GM12878 (cell line): ENCODE data around the gene UTP11. TPM values are rescaled to one million over a fixed set of nuclear protein-coding genes. Genes with fewer than 3 reads are reported as not detected.

Source experiments
- ATAC-seq: fragments of 200-7000 bp; cut with Tn5 transposase; 3 replicates; pipeline ENCODE4 v1.9.1; 2020; ENCODE audit warnings: mild to moderate bottlenecking, moderate library complexity
- BruUV-seq: library from RNA; stranded (reverse); fragments of 400-500 nt; replicated peaks from 2 replicates; lab custom pipeline; 2021; lab: Mats Ljungman, UMichigan
- CTCF ChIA-PET: fragments of 300-600 bp; sonication (Branson Sonifier 250); formaldehyde crosslinking; extraction: SDS; loops from one replicate; lab custom pipeline; 2021; ENCODE audit warnings: inconsistent platforms; lab: Yijun Ruan, JAX
- POLR2A ChIA-PET: fragments of 350-600 bp; formaldehyde crosslinking; extraction: SDS; loops from one replicate; lab custom pipeline; 2021; ENCODE audit warnings: inconsistent platforms; lab: Charles Lee
- RAD21 ChIA-PET: fragments of 300-600 bp; sonication (Branson Sonifier 250); formaldehyde crosslinking; loops from one replicate; lab custom pipeline; 2023; ENCODE audit warnings: antibody characterized with exemption; ENCODE audit not compliant: unreplicated experiment; lab: Charles Lee
- SMC1A ChIA-PET: fragments of 300-600 bp; sonication (Branson Sonifier 250); formaldehyde crosslinking; loops from one replicate; lab custom pipeline; 2023; ENCODE audit not compliant: unreplicated experiment, uncharacterized antibody; lab: Charles Lee
- DNase-seq: peaks from one replicate; pipeline ENCODE4 v3.0.0-alpha.2; 2011; ENCODE audit warnings: low read depth, low spot score
- FAIRE-seq: peaks from 3 replicates; lab custom pipeline; 2011; peaks lifted over from hg19 to GRCh38; lab: Jason Lieb, UNC
- H2AFZ ChIP-seq: 2 replicates; pipeline ENCODE4 v1.6.0; 2011; ENCODE audit warnings: low read depth, low read length, control low read depth; ENCODE audit not compliant: control insufficient read depth
- H3K27ac ChIP-seq: 2 replicates; pipeline ENCODE4 v1.5.1; 2011; ENCODE audit warnings: control low read depth; ENCODE audit not compliant: control insufficient read depth, insufficient read depth
- H3K27me3 ChIP-seq, 2 experiments: replicated peaks in 1 of 2; 2 replicates each; pipeline versions ENCODE4 v1.6.0 to v1.6.1; 2011; ENCODE audit warnings: low read length in 1 of 2; ENCODE audit not compliant: control insufficient read depth in 2 of 2, insufficient read depth in 2 of 2
- H3K36me3 ChIP-seq, 2 experiments: 2 replicates each; pipeline ENCODE4 v1.5.1; 2011; ENCODE audit warnings: low read length in 1 of 2; ENCODE audit not compliant: control insufficient read depth in 2 of 2, insufficient read depth in 2 of 2
- H3K4me1 ChIP-seq: 2 replicates; pipeline ENCODE4 v1.6.1; 2011; ENCODE audit warnings: mild to moderate bottlenecking, low read length, moderate library complexity, mixed read lengths; ENCODE audit not compliant: control insufficient read depth, insufficient read depth
- H3K4me2 ChIP-seq: 2 replicates; pipeline ENCODE4 v1.6.0; 2011; ENCODE audit warnings: control low read depth; ENCODE audit not compliant: control insufficient read depth, insufficient read depth
- H3K4me3 ChIP-seq: fragments of 200-600 bp; sonication (generic); 2 replicates; pipeline ENCODE4 v1.5.1; 2016
- H3K79me2 ChIP-seq: 2 replicates; pipeline ENCODE4 v1.6.0; 2011; ENCODE audit warnings: low read length; ENCODE audit not compliant: control insufficient read depth, insufficient read depth
- H3K9ac ChIP-seq: 2 replicates; pipeline ENCODE4 v1.8.0; 2011; ENCODE audit warnings: low read length, control low read depth, mixed read lengths; ENCODE audit not compliant: control insufficient read depth, insufficient read depth
- H3K9me3 ChIP-seq: replicated peaks from 3 replicates; pipeline ENCODE4 v1.5.1; 2011; ENCODE audit warnings: mild to moderate bottlenecking, low read length; ENCODE audit not compliant: control insufficient read depth, insufficient read depth
- H4K20me1 ChIP-seq: 2 replicates; pipeline ENCODE4 v1.6.0; 2011; ENCODE audit not compliant: control insufficient read depth, insufficient read depth
- JUND ChIP-seq: IDR thresholded peaks from 2 replicates; pipeline ENCODE4 v1.6.1; 2012; ENCODE audit warnings: low read depth, mild to moderate bottlenecking, low read length, improper control_type of control experiment, moderate library complexity
- TBL1XR1 ChIP-seq: IDR thresholded peaks from 2 replicates; pipeline ENCODE4 v1.6.1; 2012; ENCODE audit warnings: low read depth, low read length, improper control_type of control experiment
- WGBS: methylation state at CpG from one replicate; pipeline ENCODE4 v1.1.6; 2016; ENCODE audit warnings: low lambda C conversion rate; ENCODE audit not compliant: insufficient replicate concordance, insufficient coverage; ENCODE audit errors: missing lambda C conversion rate; 5-methylcytosine and 5-hydroxymethylcytosine counted together
- in situ Hi-C: fragments of 300-500 bp; cut with MboI; formaldehyde crosslinking; loops from 9 replicates; pipeline ENCODE4 v1.14.3; 2018; ENCODE audit warnings: mixed read lengths
- intact Hi-C: fragments of 100-400 bp; cut with micrococcal nuclease; formaldehyde crosslinking; loops from one replicate; pipeline ENCODE4 v1.14.2; 2022; ENCODE audit not compliant: unreplicated experiment
- polyA plus RNA-seq, 11 experiments: library from polyadenylated mRNA; depleted of rRNA in 4 of 11; unstranded in 6 of 11; stranded (reverse) in 5 of 11; fragments of >200 nt; fragmentation: Nextera tagmentation in 4 of 11; fragmentation: Illumina TruSeq in 1 of 11; extraction: Ambion mirVana in 4 of 11; extraction: Trizol in 1 of 11; gene quantifications; 1 replicate in 1 of 11; 2 replicates in 10 of 11; pipeline versions ENCODE4 v1.2.1 to v1.2.3, GENCODE V29; 2011 to 2016; ENCODE audit warnings: inconsistent platforms in 2 of 11, missing spikeins in 2 of 11, low read depth in 1 of 11
- total RNA-seq, 4 experiments: library from RNA; depleted of rRNA in 3 of 4; stranded (reverse); fragments of >200 nt in 3 of 4; fragmentation: Illumina TruSeq in 1 of 4; extraction: Trizol in 1 of 4; gene quantifications; 2 replicates each; pipeline versions ENCODE4 v1.2.1 to v1.2.3, GENCODE V29; 2013 to 2021
- TF ChIP-seq, protein P1 (sequence below): fragments of 450-650 bp; IDR thresholded peaks from 2 replicates; pipeline ENCODE4 v1.6.1; 2017; ENCODE audit warnings: mild to moderate bottlenecking

The UTP11 gene
- total and polyA plus RNA-seq, 10 of the 15 experiments (the other 5 are each of a cell fraction or from before 2014, with no cell fraction given) = 34.5 to 146 (median 64.2) TPM

DNA sequence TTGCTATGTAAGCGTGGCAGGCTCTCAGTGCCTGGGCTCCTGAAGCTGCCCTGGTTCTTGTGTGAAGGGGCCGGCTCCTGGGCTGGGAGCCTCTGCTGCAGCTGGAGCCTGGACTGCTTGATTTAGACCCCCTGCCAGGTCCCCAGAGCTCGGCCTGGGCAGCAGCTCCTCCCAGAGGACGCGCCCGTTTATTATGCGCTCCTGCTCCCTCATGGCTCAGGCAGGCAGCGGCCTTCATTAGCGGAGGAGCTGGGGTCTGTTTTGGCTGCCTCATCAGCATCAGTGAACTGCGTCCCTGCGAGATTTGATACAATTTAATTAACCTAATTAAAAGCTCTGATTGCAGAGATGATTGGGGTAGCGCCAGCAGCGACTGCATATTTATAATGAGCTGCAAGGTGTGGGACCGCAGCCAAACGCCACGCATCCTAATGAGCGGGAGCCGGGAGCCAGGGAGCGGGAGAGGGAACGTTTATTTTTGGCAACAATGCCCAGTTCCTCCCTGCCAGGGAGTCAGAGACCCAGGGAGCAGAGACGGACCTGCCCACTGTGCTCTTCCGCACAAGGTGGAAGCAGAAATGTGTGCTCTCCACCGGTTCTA, 16.6 kb downstream of the UTP11 start:
- in situ Hi-C loops (loop anchor here (5.0 to 25.0 kb wide), 2 partner anchors 558 to 788 kb away; no protein-coding TSS in a partner anchor), intact Hi-C loops (loop anchor here (5.0 kb wide), 1 partner anchor 558 kb away; no protein-coding TSS in a partner anchor)
- peaks cover 52% of the 10 kb centered on the region for H3K4me1 ChIP-seq
- ChIA-PET SMC1A (interaction anchor here (1.2 to 7.1 kb wide), 13 partner anchors 10 to 786 kb away, joined by 3 to 68 read pairs (median 10); no protein-coding TSS in a partner anchor), CTCF (interaction anchor here (0.6 to 13.9 kb wide), 8 partner anchors 9 to 41 kb away, joined by 3 to 252 read pairs (median 17); no protein-coding TSS in a partner anchor), POLR2A (interaction anchor here (0.7 to 4.9 kb wide), 7 partner anchors 13 to 828 kb away, joined by 3 to 32 read pairs (median 4); no protein-coding TSS in a partner anchor), RAD21 (interaction anchor here (0.8 to 7.3 kb wide), 12 partner anchors 16 to 806 kb away, joined by 3 to 173 read pairs (median 6); partner anchors contain the start of genes POU3F1, SF3A3 and UTP11)
- FAIRE-seq (no peak), ATAC-seq (no peak), DNase-seq (no peak)
- H3K36me3 ChIP-seq = peaks cover 2 to 4% of the 10 kb centered on the region in 2 experiments; a peak in 3 of 4 replicates
- TF ChIP-seq, protein P1, sequence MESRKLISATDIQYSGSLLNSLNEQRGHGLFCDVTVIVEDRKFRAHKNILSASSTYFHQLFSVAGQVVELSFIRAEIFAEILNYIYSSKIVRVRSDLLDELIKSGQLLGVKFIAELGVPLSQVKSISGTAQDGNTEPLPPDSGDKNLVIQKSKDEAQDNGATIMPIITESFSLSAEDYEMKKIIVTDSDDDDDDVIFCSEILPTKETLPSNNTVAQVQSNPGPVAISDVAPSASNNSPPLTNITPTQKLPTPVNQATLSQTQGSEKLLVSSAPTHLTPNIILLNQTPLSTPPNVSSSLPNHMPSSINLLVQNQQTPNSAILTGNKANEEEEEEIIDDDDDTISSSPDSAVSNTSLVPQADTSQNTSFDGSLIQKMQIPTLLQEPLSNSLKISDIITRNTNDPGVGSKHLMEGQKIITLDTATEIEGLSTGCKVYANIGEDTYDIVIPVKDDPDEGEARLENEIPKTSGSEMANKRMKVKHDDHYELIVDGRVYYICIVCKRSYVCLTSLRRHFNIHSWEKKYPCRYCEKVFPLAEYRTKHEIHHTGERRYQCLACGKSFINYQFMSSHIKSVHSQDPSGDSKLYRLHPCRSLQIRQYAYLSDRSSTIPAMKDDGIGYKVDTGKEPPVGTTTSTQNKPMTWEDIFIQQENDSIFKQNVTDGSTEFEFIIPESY = peak; percentile 72; the same call in 1 of the 2 replicates
- TF ChIP-seq TBL1XR1 (no peak), JUND (no peak)
- H3K27me3 ChIP-seq = no peaks in the 10 kb centered on the region
- no peaks in the 10 kb centered on the region for H4K20me1 ChIP-seq
- WGBS = 76% methylated on average over 23 of the region's 23 CpGs
- peak overlapping the region; percentile 79 for H3K27ac ChIP-seq
- H3K4me2 ChIP-seq = peak overlapping the region; percentile 82
- H3K79me2 ChIP-seq = no peaks in the 10 kb centered on the region
- no peaks in the 10 kb centered on the region for H3K9me3 ChIP-seq
- H3K4me3 ChIP-seq = no peak overlapping the region
- H3K9ac ChIP-seq = peak overlapping the region; percentile 64; the same call in 1 of the 2 replicates
- BruUV-seq = no TSS peak
- no peak overlapping the region for H2AFZ ChIP-seq
